ENCODE data around the gene MAP6.

- TF ChIP-seq CTCF (IDR thresholded peaks at IDR 0.05 in 8 of 11, conservative IDR thresholded peaks at IDR 0.05 in 3 of 11) (no peak), POLR2A (IDR thresholded peaks at IDR 0.05) (no peak)
Observed at GRCh38 chr11:75678620-75679259, 9.9 kb upstream of the MAP6 start.

Data from spleen (tissue), 7 donors.